Measurements from ENCODE around the gene SCUBE3. TPM values are rescaled to one million over a fixed set of nuclear protein-coding genes. Genes with fewer than 3 reads are reported as not detected.

Gene SCUBE3
- total RNA-seq, 2 experiments from 2014 or later = not detected

Other genes with a start within 250 kb of the SCUBE3 start
- gene TCP11, start 72.6 kb upstream of the SCUBE3 start, total RNA-seq = not detected
- 10 to 100 TPM; 35.2 to 40.1 TPM for gene ZNF76, start 45.8 kb downstream of the SCUBE3 start, total RNA-seq
- gene DEF6, start 83.9 kb downstream of the SCUBE3 start, total RNA-seq = 10 to 100 TPM; 74.1 to 86.6 TPM
- 10 to 100 TPM; 16.5 to 19.2 TPM for gene PPARD, start 128.6 kb downstream of the SCUBE3 start, total RNA-seq
- gene FANCE, start 238.4 kb downstream of the SCUBE3 start, total RNA-seq = 10 to 100 TPM; 14.3 to 14.8 TPM

Data from activated CD4-positive, alpha-beta T cell treated with anti-CD3 and anti-CD28 coated beads for 36 hours (primary cell).